ENCODE data around the gene TSPAN15.

The TSPAN15 gene

DNA sequence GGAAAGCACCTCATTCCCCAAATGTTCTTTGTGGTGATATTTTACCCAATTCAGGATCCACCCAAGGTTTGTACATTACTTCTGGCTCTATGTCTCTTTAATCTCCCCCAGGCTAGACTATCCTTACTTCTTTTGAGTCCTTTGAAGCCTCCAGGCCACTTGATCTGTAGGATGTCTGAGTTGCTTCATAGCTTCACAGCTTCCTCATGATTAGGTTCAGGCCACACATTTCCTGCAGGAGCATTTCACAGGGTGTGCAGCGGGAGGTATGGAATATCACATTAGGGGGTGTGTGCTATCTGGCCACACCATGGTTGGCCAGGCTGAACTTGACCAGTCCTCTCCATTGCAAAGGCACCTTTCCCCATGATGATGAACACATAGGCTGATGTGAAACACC, 18.7 kb downstream of the TSPAN15 start:
- no peaks in the 10 kb centered on the region for H3K9me3 ChIP-seq (ENCODE audit: control extremely low read depth in 1 of 5, control insufficient read depth in 4 of 5, insufficient read depth in 2 of 5, low read depth in 1 of 5, low read length in 4 of 5)
- H3K36me3 ChIP-seq (ENCODE audit: control insufficient read depth in 4 of 4, insufficient read depth in 4 of 4, low read length in 3 of 4), result no peaks in the 10 kb centered on the region
- no peak overlapping the region for H3K27ac ChIP-seq (ENCODE audit: insufficient read depth in 1 of 2, low read depth in 1 of 2, low read length in 2 of 2, poor library complexity in 1 of 2, severe bottlenecking in 2 of 2)
- no peak for DNase-seq
- no peak overlapping the region for H3K4me3 ChIP-seq (ENCODE audit: control insufficient read depth in 1 of 7, extremely low read depth in 1 of 7, insufficient read depth in 4 of 7, low read depth in 2 of 7, low read length in 6 of 7)
- ChIA-PET CTCF (no interaction called here), POLR2A (no interaction called here)
- no peaks in the 10 kb centered on the region for H3K27me3 ChIP-seq (replicated peaks in 2 of 5; ENCODE audit: control insufficient read depth in 4 of 5, insufficient read depth in 5 of 5, low read length in 4 of 5)
- H3K4me1 ChIP-seq (ENCODE audit: control extremely low read depth in 1 of 4, control insufficient read depth in 4 of 4, insufficient read depth in 4 of 4, low read length in 3 of 4), result peaks cover 0 to 81% (median 8%) of the 10 kb centered on the region in 4 experiments
- 100% methylated on average over 1 of the region's 1 CpG for WGBS (ENCODE audit: insufficient coverage)

DNA sequence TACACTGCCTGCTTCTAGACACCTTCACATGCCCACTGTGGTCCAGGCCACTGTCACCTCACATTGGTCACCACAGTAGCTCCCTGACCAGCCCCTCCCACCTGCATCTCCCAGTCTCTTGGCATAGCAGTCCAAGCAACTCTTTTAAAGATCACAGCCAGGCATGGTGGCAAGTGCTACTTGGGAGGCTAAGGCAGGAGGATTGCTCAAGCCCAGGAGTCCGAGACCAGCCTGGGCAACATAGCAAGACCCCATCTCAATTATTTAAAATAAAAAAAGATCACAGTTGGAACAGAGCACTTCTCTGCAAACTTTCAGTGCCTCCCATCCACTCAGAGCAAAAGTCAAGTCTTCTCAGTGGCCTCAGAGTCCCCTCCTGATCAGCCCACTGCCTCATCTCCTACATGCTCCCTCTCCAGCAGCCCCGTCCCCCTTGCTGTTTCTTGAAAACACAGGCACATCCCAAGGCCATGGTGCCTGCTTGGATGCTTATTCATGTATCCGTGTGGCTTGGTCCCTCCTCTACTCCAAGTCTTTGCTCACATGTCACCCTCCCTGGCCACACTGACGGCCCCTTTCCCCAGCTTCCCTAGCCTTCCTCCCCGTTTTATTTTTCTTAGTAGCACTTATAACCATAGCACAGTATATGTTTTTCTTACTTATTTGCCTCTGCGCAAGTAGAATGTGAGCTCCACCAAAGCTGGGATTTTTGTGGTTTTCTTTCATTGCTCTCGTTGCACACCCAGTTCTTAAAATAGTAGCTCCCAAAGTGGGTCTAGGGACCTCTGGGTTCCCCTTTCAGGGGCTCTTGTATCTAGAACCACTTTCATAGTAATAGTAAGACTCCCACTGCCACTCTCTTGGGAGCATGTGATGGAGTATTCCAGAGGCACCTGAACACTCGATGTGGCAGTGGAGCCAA, 19.5 kb downstream of the TSPAN15 start:
- peaks cover 0 to 73% (median 2%) of the 10 kb centered on the region in 4 experiments for H3K4me1 ChIP-seq (ENCODE audit: control extremely low read depth in 1 of 4, control insufficient read depth in 4 of 4, insufficient read depth in 4 of 4, low read length in 3 of 4)
- POLR2A ChIA-PET, result no interaction called here
- no peaks in the 10 kb centered on the region for H3K9me3 ChIP-seq (ENCODE audit: control extremely low read depth in 1 of 5, control insufficient read depth in 4 of 5, insufficient read depth in 2 of 5, low read depth in 1 of 5, low read length in 4 of 5)
- CTCF ChIA-PET, result interaction anchor here (0.7 to 1.8 kb wide), 4 partner anchors 9 to 46 kb away, joined by 3 to 4 read pairs (median 4); no protein-coding TSS in a partner anchor
- DNase-seq, result no peak
- no peak overlapping the region for H3K27ac ChIP-seq (ENCODE audit: insufficient read depth in 1 of 2, low read depth in 1 of 2, low read length in 2 of 2, poor library complexity in 1 of 2, severe bottlenecking in 2 of 2)
- H3K27me3 ChIP-seq (replicated peaks in 2 of 5; ENCODE audit: control insufficient read depth in 4 of 5, insufficient read depth in 5 of 5, low read length in 4 of 5), result no peaks in the 10 kb centered on the region
- H3K4me3 ChIP-seq (ENCODE audit: control insufficient read depth in 1 of 7, extremely low read depth in 1 of 7, insufficient read depth in 4 of 7, low read depth in 2 of 7, low read length in 6 of 7), result no peak overlapping the region
- no peaks in the 10 kb centered on the region for H3K36me3 ChIP-seq (ENCODE audit: control insufficient read depth in 4 of 4, insufficient read depth in 4 of 4, low read length in 3 of 4)
- 68% methylated on average over 5 of the region's 8 CpGs for WGBS (ENCODE audit: insufficient coverage)

DNA sequence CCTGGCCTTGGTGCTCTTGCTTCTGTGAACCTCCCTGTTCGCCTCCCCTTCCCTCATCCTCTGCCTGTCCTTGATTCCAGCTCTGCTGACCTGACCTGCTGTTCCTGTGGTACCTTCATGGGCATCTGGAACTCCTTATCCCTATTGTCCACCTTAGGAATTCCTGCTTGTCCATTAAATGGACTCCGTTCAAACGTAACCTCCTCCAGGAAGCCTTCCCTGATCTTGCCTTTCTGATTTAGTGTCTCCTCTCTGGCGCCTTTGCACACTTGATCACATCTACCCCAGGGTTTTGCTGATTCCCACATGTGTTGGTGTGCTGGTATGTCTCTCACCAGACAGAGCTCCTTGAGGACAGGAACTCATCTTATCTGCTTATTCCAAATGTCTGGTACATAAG, 20.9 kb downstream of the TSPAN15 start:
- H3K4me3 ChIP-seq (ENCODE audit: control insufficient read depth in 1 of 7, extremely low read depth in 1 of 7, insufficient read depth in 4 of 7, low read depth in 2 of 7, low read length in 6 of 7), result no peak overlapping the region
- POLR2A ChIA-PET, result no interaction called here
- H3K27me3 ChIP-seq (replicated peaks in 2 of 5; ENCODE audit: control insufficient read depth in 4 of 5, insufficient read depth in 5 of 5, low read length in 4 of 5), result no peaks in the 10 kb centered on the region
- H3K4me1 ChIP-seq (ENCODE audit: control extremely low read depth in 1 of 4, control insufficient read depth in 4 of 4, insufficient read depth in 4 of 4, low read length in 3 of 4), result peaks cover 0 to 59% (median 1%) of the 10 kb centered on the region in 4 experiments
- CTCF ChIA-PET, result interaction anchor here (1.7 to 1.8 kb wide), 2 partner anchors 9 to 45 kb away, joined by 4 read pairs; no protein-coding TSS in a partner anchor
- DNase-seq, result no peak
- WGBS (ENCODE audit: insufficient coverage), result 92% methylated on average over 3 of the region's 4 CpGs
- H3K27ac ChIP-seq (ENCODE audit: insufficient read depth in 1 of 2, low read depth in 1 of 2, low read length in 2 of 2, poor library complexity in 1 of 2, severe bottlenecking in 2 of 2), result no peak overlapping the region
- H3K9me3 ChIP-seq (ENCODE audit: control extremely low read depth in 1 of 5, control insufficient read depth in 4 of 5, insufficient read depth in 2 of 5, low read depth in 1 of 5, low read length in 4 of 5), result no peaks in the 10 kb centered on the region
- H3K36me3 ChIP-seq (ENCODE audit: control insufficient read depth in 4 of 4, insufficient read depth in 4 of 4, low read length in 3 of 4), result no peaks in the 10 kb centered on the region

DNA sequence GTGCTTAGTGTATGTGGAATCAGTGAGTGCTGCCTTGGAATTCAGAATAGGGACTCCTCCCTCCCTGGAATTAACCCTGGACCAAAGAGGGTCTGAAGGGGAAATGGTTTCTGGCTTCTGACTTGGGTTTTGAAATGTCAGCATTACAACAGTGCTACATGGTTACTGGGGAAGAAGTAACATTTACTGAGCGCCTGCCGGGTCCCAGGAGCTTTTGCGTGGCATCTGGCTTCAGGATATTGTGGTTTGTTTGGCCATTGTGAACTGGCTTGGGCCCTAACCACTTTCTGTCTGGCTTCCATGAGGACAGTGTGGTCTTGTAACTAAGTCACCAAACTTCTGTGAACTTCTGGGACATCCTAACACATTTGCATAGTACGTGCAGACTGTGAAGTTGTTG, 21.3 kb downstream of the TSPAN15 start:
- POLR2A ChIA-PET, result no interaction called here
- WGBS (ENCODE audit: insufficient coverage), result 41% methylated on average over 3 of the region's 4 CpGs
- H3K27ac ChIP-seq (ENCODE audit: insufficient read depth in 1 of 2, low read depth in 1 of 2, low read length in 2 of 2, poor library complexity in 1 of 2, severe bottlenecking in 2 of 2), result no peak overlapping the region
- CTCF ChIA-PET, result interaction anchor here (1.7 to 1.8 kb wide), 2 partner anchors 8 to 44 kb away, joined by 4 read pairs; no protein-coding TSS in a partner anchor
- peaks cover 0 to 56% (median 1%) of the 10 kb centered on the region in 4 experiments for H3K4me1 ChIP-seq (ENCODE audit: control extremely low read depth in 1 of 4, control insufficient read depth in 4 of 4, insufficient read depth in 4 of 4, low read length in 3 of 4)
- H3K36me3 ChIP-seq (ENCODE audit: control insufficient read depth in 4 of 4, insufficient read depth in 4 of 4, low read length in 3 of 4), result no peaks in the 10 kb centered on the region
- no peak overlapping the region for H3K4me3 ChIP-seq (ENCODE audit: control insufficient read depth in 1 of 7, extremely low read depth in 1 of 7, insufficient read depth in 4 of 7, low read depth in 2 of 7, low read length in 6 of 7)
- H3K9me3 ChIP-seq (ENCODE audit: control extremely low read depth in 1 of 5, control insufficient read depth in 4 of 5, insufficient read depth in 2 of 5, low read depth in 1 of 5, low read length in 4 of 5), result no peaks in the 10 kb centered on the region
- no peak for DNase-seq
- H3K27me3 ChIP-seq (replicated peaks in 2 of 5; ENCODE audit: control insufficient read depth in 4 of 5, insufficient read depth in 5 of 5, low read length in 4 of 5), result no peaks in the 10 kb centered on the region

DNA sequence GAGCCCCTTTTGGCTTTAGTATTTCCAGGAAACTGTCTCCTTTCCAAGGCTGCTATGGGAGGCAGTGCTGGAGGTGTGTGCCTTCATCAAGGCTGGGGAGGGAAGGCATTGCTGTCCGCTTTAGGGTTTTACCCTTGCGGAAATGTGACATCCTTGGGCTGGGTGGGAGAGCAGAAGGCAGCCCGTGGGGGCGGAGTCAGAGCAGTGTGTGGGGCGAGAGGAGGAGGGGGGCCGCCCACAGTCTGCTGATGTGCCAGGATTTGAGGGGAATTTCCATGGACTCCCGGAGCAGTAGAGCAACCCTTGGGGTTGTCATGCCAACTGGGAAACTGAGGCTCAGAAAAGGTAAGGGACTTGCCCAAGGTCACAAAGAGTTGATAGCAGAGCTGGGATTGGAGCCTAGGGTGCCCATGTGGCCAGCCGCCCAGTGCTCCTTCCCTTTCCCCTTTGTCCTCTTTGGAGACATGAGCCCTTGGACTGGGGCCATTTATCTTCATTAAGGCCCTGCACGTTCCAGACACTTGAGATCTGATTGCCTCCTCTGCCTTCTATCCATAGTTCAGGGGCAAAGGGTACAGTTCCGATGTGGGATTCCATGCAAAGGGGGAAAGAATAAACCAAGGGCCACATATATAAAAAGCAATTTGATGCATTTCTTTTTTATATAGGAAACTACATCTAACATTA, 22.2 kb downstream of the TSPAN15 start:
- POLR2A ChIA-PET, result no interaction called here
- no peaks in the 10 kb centered on the region for H3K27me3 ChIP-seq (replicated peaks in 2 of 5; ENCODE audit: control insufficient read depth in 4 of 5, insufficient read depth in 5 of 5, low read length in 4 of 5)
- 100% methylated on average over 8 of the region's 10 CpGs for WGBS (ENCODE audit: insufficient coverage)

DNA sequence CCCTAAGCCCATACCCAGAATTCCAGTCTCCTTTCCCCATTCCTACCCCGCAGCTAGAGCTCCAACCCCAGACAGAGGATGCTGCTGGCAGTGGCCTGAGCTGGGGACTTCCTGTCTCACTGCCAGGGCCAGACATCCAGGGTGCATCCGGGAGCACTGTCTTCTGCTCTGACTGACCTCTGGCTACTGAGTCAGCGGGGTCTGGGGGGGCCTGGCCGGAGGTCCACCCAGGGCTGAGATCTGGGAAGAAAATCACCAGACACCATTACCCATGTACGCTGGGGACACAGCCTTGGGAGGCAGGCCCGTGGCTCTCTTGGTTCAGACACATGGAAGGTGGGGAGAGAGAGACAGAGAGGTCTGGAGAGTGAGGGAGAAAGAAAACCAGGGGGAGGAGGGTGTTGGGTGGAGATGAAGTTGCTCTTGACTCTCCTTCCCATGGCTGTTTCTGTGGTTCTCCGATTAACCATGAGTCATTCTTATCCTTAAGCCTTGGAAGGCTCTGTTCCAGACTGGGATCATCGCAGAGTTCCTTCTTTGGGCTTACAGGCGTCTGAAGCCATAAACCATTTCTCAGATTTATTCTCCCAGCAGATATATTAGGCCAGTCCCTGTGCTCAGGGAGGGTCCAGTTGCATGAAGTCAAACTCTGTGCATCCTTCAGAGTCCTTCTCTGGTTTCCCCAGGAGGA, 23.6 kb downstream of the TSPAN15 start:
- POLR2A ChIA-PET, result no interaction called here
- no peak for DNase-seq

More for the DNA sequence above, 22.2 kb downstream of the TSPAN15 start:
- Histone ChIP-seq H3K27ac (ENCODE audit: insufficient read depth in 1 of 2, low read depth in 1 of 2, low read length in 2 of 2, poor library complexity in 1 of 2, severe bottlenecking in 2 of 2) (no peak overlapping the region), H3K4me1 (ENCODE audit: control extremely low read depth in 1 of 4, control insufficient read depth in 4 of 4, insufficient read depth in 4 of 4, low read length in 3 of 4) (peaks cover 0 to 47% (median 0%) of the 10 kb centered on the region in 4 experiments), H3K9me3 (ENCODE audit: control extremely low read depth in 1 of 5, control insufficient read depth in 4 of 5, insufficient read depth in 2 of 5, low read depth in 1 of 5, low read length in 4 of 5) (no peaks in the 10 kb centered on the region), H3K36me3 (ENCODE audit: control insufficient read depth in 4 of 4, insufficient read depth in 4 of 4, low read length in 3 of 4) (no peaks in the 10 kb centered on the region), H3K4me3 (ENCODE audit: control insufficient read depth in 1 of 7, extremely low read depth in 1 of 7, insufficient read depth in 4 of 7, low read depth in 2 of 7, low read length in 6 of 7) (no peak overlapping the region)
- CTCF ChIA-PET, result no interaction called here
- no peak for DNase-seq

More for the DNA sequence above, 23.6 kb downstream of the TSPAN15 start:
- Histone ChIP-seq H3K27ac (ENCODE audit: insufficient read depth in 1 of 2, low read depth in 1 of 2, low read length in 2 of 2, poor library complexity in 1 of 2, severe bottlenecking in 2 of 2) (no peak overlapping the region), H3K9me3 (ENCODE audit: control extremely low read depth in 1 of 5, control insufficient read depth in 4 of 5, insufficient read depth in 2 of 5, low read depth in 1 of 5, low read length in 4 of 5) (no peaks in the 10 kb centered on the region), H3K4me3 (ENCODE audit: control insufficient read depth in 1 of 7, extremely low read depth in 1 of 7, insufficient read depth in 4 of 7, low read depth in 2 of 7, low read length in 6 of 7) (no peak overlapping the region), H3K4me1 (ENCODE audit: control extremely low read depth in 1 of 4, control insufficient read depth in 4 of 4, insufficient read depth in 4 of 4, low read length in 3 of 4) (peaks cover 0 to 47% (median 9%) of the 10 kb centered on the region in 4 experiments), H3K36me3 (ENCODE audit: control insufficient read depth in 4 of 4, insufficient read depth in 4 of 4, low read length in 3 of 4) (no peaks in the 10 kb centered on the region), H3K27me3 (replicated peaks in 2 of 5; ENCODE audit: control insufficient read depth in 4 of 5, insufficient read depth in 5 of 5, low read length in 4 of 5) (no peaks in the 10 kb centered on the region)
- 95% methylated on average over 3 of the region's 9 CpGs for WGBS (ENCODE audit: insufficient coverage)
- CTCF ChIA-PET, result no interaction called here

All from common myeloid progenitor, CD34-positive (primary cell).